Measurements from ENCODE around the gene SLC35E2B.
"Not testable (repeated sequence)": the region's sequence is repeated elsewhere in the genome, so short reads cannot be mapped to it uniquely, and the experiment has no call there.

SLC35E2B gene

GRCh38 chr1:1703796-1704195 lies 11.2 kb upstream of the SLC35E2B start:
- no peak for DNase-seq (ENCODE audit: low read depth)

GRCh38 chr1:1702506-1702905 lies 9.9 kb upstream of the SLC35E2B start:
- DNase-seq (ENCODE audit: low read depth) = not testable (repeated sequence)

- not testable (repeated sequence) for DNase-seq (ENCODE audit: low read depth)
Measured at GRCh38 chr1:1700557-1700956, 8.0 kb upstream of the SLC35E2B start.

- DNase-seq (ENCODE audit: low read depth) = not testable (repeated sequence)
Measured at GRCh38 chr1:1700067-1700466, 7.5 kb upstream of the SLC35E2B start.

- DNase-seq (ENCODE audit: low read depth) = not testable (repeated sequence)
Measured at GRCh38 chr1:1699061-1699460, 6.5 kb upstream of the SLC35E2B start.

GRCh38 chr1:1697358-1698183 lies 5.0 kb upstream of the SLC35E2B start:
- DNase-seq (ENCODE audit: low read depth) = not testable (repeated sequence)

- not testable (repeated sequence) for DNase-seq (ENCODE audit: low read depth)
Measured at GRCh38 chr1:1696431-1697357, 4.1 kb upstream of the SLC35E2B start.

- peak; percentile 74 for DNase-seq (ENCODE audit: low read depth)
Measured at GRCh38 chr1:1692324-1692713, 276 bp downstream of the SLC35E2B start.

- DNase-seq (ENCODE audit: low read depth) = not testable (repeated sequence)
Measured at GRCh38 chr1:1691443-1691842, 1.2 kb downstream of the SLC35E2B start.

- not testable (repeated sequence) for DNase-seq (ENCODE audit: low read depth)
Measured at GRCh38 chr1:1689526-1689925, 3.1 kb downstream of the SLC35E2B start.

GRCh38 chr1:1687846-1688245 lies 4.7 kb downstream of the SLC35E2B start:
- no peak for DNase-seq (ENCODE audit: low read depth)

- DNase-seq (ENCODE audit: low read depth) = no peak
Measured at GRCh38 chr1:1684031-1684681, 8.4 kb downstream of the SLC35E2B start.

- peak; percentile 8 for DNase-seq (ENCODE audit: low read depth)
Measured at GRCh38 chr1:1683104-1683905, 9.3 kb downstream of the SLC35E2B start.

GRCh38 chr1:1680912-1681273 lies 11.7 kb downstream of the SLC35E2B start:
- peak; percentile 20 for DNase-seq (ENCODE audit: low read depth)

- no peak for DNase-seq (ENCODE audit: low read depth)
Measured at GRCh38 chr1:1680031-1680911, 12.3 kb downstream of the SLC35E2B start.

- no peak for DNase-seq (ENCODE audit: low read depth)
Measured at GRCh38 chr1:1678581-1679380, 13.8 kb downstream of the SLC35E2B start.

GRCh38 chr1:1677718-1678580 lies 14.6 kb downstream of the SLC35E2B start:
- DNase-seq (ENCODE audit: low read depth) = no peak

- not testable (repeated sequence) for DNase-seq (ENCODE audit: low read depth)
Measured at GRCh38 chr1:1676087-1676486, 16.5 kb downstream of the SLC35E2B start.

- DNase-seq (ENCODE audit: low read depth) = not testable (repeated sequence)
Measured at GRCh38 chr1:1675218-1675617, 17.4 kb downstream of the SLC35E2B start.
